Measurements from ENCODE around the gene ZNF414. TPM values are rescaled to one million over a fixed set of nuclear protein-coding genes. Genes with fewer than 3 reads are reported as not detected.

Gene ZNF414
- total and polyA plus RNA-seq, 10 of the 15 experiments (the other 5 are each of a cell fraction or from before 2014, with no cell fraction given): 0.16 to 23.7 (median 5.3) TPM; not detected in 1

- TF ChIP-seq NKRF (conservative IDR thresholded peaks at IDR 0.05): no peak
- TF ChIP-seq, protein P1, sequence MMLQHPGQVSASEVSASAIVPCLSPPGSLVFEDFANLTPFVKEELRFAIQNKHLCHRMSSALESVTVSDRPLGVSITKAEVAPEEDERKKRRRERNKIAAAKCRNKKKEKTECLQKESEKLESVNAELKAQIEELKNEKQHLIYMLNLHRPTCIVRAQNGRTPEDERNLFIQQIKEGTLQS (IDR thresholded peaks at IDR 0.05; ENCODE audit: borderline replicate concordance, extremely low read depth, low read depth, low read length): no peak
- TF ChIP-seq, protein P2, sequence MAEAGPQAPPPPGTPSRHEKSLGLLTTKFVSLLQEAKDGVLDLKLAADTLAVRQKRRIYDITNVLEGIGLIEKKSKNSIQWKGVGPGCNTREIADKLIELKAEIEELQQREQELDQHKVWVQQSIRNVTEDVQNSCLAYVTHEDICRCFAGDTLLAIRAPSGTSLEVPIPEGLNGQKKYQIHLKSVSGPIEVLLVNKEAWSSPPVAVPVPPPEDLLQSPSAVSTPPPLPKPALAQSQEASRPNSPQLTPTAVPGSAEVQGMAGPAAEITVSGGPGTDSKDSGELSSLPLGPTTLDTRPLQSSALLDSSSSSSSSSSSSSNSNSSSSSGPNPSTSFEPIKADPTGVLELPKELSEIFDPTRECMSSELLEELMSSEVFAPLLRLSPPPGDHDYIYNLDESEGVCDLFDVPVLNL (IDR thresholded peaks at IDR 0.05; ENCODE audit: low read depth, low read length): no peak
Observed at GRCh38 chr19:8501516-8501915, 12.5 kb downstream of the ZNF414 start (continued).

- SMC1A ChIA-PET (ENCODE audit: uncharacterized antibody, unreplicated experiment): no interaction called here
- Histone ChIP-seq H4K20me1 (ENCODE audit: control insufficient read depth, insufficient read depth) (no peaks in the 10 kb centered on the region), H3K4me2 (ENCODE audit: control insufficient read depth, insufficient read depth) (no peak overlapping the region), H3K36me3 (ENCODE audit: control insufficient read depth in 2 of 2, insufficient read depth in 2 of 2, low read length in 1 of 2) (no peaks in the 10 kb centered on the region), H3K27ac (ENCODE audit: control insufficient read depth, insufficient read depth) (no peak overlapping the region), H3K79me2 (ENCODE audit: control insufficient read depth, insufficient read depth, low read length) (no peaks in the 10 kb centered on the region), H3K9me3 (replicated peaks; ENCODE audit: control insufficient read depth, insufficient read depth, low read length) (no peaks in the 10 kb centered on the region), H3K4me3 (no peak overlapping the region), H3K9ac (ENCODE audit: control insufficient read depth, insufficient read depth, low read length) (no peak overlapping the region), H3K4me1 (ENCODE audit: control insufficient read depth, insufficient read depth, low read length) (no peaks in the 10 kb centered on the region), H2AFZ (ENCODE audit: control insufficient read depth, low read depth, low read length) (no peak overlapping the region), H3K27me3 (replicated peaks in 1 of 2; ENCODE audit: control insufficient read depth in 2 of 2, insufficient read depth in 2 of 2, low read length in 1 of 2) (no peaks in the 10 kb centered on the region; a peak in 1 of 4 replicates)
- no TSS peak for BruUV-seq (replicated peaks)
- RAD21 ChIA-PET (ENCODE audit: unreplicated experiment): no interaction called here
- 53% methylated on average over 7 of the region's 7 CpGs for WGBS (ENCODE audit: insufficient coverage, insufficient replicate concordance, low lambda C conversion rate, missing lambda C conversion rate)
- ATAC-seq (no peak), FAIRE-seq (no peak), DNase-seq (ENCODE audit: low read depth, low spot score) (no peak)
- POLR2A ChIA-PET: no interaction called here
- CTCF ChIA-PET: no interaction called here
- in situ Hi-C loops (cut with MboI) (no loop called here), intact Hi-C loops (cut with micrococcal nuclease; ENCODE audit: unreplicated experiment) (no loop called here)
- TF ChIP-seq TCF3 (IDR thresholded peaks at IDR 0.05; ENCODE audit: borderline replicate concordance, insufficient read depth, low read depth, low read length) (no peak), USF2 (IDR thresholded peaks at IDR 0.05; ENCODE audit: borderline replicate concordance, low read depth, low read length) (no peak), ASH2L (IDR thresholded peaks at IDR 0.05; ENCODE audit: borderline replicate concordance, low read depth) (no peak), RAD21 (IDR thresholded peaks at IDR 0.05; ENCODE audit: insufficient read depth, low read depth, low read length) (no peak), YY1 (IDR thresholded peaks at IDR 0.05; ENCODE audit: low read depth, low read length) (no peak), SREBF2 (IDR thresholded peaks at IDR 0.05; ENCODE audit: low read length) (no peak), NRF1 (conservative IDR thresholded peaks at IDR 0.05; ENCODE audit: low read depth, low read length) (no peak), GABPA (IDR thresholded peaks at IDR 0.05; ENCODE audit: low read depth) (no peak), NR2C1 (IDR thresholded peaks at IDR 0.05) (no peak), MTA3 (IDR thresholded peaks at IDR 0.05; ENCODE audit: borderline replicate concordance, low read length) (no peak), ZBTB11 (CRISPR knock-in tag; IDR thresholded peaks at IDR 0.05) (no peak), NFYB (IDR thresholded peaks at IDR 0.05; ENCODE audit: insufficient read depth, low read depth, low read length) (no peak), ESRRA (IDR thresholded peaks at IDR 0.05; ENCODE audit: low read length) (no peak)
Observed at GRCh38 chr19:8500158-8500557, 13.8 kb downstream of the ZNF414 start.

All from GM12878 (cell line).